NCI-H748 (cell line): ENCODE measurements around the gene NELL1.
A peak's percentile ranks its signal among the peaks of the same experiment; 100 is the strongest.

Source experiments
- DNase-seq: peaks from one replicate; lab custom pipeline; 2025; ENCODE audit not compliant: unreplicated experiment; lab: John Stamatoyannopoulos, UW

The NELL1 gene

DNA sequence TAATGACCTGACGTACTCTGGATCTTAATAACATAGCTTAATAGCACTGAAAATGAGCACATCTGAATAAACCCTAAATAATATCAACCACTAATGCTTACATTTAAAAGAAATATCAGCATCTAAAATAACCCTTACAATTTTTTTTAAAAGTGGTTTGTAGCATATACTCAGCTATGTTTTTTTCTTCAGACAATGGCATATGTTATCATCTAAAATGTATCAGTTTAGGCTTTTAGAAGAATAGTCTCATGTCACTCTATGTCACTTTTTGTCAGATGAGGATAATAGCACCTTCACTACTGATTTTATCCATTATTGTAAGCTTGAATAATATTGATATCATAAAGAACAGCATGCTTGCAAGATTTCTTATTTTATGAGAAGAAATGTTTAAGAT lies 868.6 kb downstream of the NELL1 start:
- no peak for DNase-seq

DNA sequence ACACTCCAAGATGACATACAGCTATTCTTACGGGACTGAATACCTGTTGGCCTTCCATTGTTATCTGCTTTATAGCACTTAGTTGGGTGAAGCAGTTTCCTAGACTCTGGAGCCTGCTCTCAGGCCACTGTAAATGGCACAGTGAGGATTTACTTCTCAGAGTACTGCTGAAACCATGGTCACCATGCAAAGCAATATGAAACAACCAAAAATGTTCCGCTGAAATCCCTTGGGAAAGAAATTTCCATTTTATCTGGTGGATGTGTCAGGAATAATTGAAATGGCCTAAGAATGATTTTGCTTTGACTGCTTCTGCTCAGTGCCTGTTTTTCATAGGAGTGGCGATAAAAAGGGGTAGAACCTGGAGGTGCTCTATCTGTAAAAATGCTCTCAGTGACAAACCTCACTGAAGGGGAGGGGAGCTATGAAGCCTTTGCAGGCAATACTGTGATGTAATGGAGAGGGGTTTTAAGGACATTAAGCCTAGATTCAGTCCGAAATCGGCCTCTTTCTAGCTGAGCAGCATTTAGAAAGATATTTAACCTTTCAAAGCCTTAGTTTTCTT lies 871.9 kb downstream of the NELL1 start:
- no peak for DNase-seq

DNA sequence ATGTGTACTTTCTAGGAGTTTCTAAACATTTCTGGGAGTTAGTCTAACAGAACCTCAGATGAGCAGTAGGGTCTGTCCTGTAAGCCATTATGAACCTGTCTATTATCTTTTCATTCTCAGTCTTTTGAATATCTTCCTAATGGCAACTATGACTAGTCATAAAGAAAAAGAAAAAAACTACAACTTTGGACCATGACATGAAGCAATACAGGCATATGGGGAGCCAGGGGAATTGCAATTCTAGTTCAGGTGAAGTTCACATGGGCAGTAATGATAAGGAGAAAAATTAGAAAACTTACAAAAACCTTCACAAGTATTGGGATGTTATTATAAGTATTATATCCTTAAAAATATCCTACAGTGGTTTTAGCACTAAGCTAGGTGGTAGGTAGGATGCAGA lies 874.5 kb downstream of the NELL1 start:
- no peak for DNase-seq

DNA sequence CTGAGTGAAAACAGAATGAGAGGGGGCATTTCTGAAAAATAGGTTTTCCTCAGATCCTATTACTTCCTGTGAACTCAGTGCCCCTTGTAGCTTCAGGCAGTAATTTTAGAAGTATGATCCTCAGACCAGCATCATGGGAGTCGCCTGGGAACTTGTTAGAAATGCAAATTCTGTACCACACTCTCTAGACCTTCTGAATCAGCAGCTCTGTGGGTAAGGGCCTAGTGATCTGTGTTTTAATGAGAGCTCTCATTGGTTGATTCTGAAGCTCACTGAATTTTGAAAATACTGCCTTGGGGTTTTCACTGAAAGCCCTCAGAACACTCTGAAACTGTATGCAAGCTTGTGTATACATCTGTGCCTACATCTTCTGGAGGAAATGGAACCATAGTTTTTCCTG lies 876.3 kb downstream of the NELL1 start:
- no peak for DNase-seq

DNA sequence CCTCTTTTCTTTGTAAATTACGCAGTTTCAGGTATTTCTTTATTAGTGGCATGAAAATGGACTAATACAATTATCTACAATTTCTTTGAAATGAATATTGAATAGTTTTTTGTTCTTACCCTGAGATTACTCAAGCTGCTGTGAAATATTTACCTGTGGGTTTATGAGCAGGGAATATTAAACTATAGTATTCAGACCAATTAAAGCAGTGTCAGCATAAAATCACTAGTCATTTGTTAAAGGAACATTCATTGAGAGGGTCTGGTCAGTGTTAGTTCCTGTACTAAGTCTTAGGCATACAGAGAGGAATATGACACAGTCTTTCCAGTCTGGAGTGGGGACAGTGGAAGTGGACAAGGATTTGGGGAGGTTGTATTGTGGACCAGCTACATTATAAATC lies 877.3 kb downstream of the NELL1 start:
- no peak for DNase-seq

DNA sequence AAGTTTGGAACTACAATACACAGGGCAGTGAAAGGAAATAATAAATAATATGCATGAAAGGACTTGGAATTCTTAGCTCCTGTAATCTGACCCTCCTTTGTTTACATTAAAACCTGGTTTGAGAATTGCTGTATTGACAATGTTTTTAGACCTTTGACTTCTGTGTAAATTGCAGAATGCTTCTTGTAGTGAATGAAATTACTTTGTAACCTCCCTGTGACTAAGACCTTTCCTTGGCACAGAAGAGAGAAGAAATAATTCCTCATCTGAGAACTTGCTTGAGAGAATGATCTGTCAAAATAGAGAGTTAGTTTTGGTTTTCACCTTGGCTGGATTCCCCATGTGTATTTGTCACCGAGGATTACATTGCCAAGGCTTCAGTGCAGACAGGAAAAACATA lies 883.5 kb downstream of the NELL1 start:
- peak; percentile 36 for DNase-seq

DNA sequence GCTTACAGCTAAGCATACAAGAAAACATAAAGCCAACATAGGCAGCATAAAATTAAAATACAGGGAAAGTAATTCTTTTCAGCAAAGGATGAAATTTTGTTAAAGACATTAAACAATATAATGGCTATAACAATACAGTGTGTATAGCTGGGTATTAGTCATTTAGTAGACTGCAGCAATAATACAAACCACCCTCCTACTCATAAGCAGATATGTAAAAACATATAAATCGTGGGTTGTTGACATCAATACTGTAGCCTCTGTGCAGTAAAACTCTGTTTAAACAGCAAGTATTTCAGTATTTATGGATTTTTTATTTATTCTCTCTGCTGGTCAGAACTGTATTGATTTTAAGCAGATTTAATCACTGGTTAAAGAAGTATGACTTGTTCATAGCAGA lies 884.4 kb downstream of the NELL1 start:
- no peak for DNase-seq

DNA sequence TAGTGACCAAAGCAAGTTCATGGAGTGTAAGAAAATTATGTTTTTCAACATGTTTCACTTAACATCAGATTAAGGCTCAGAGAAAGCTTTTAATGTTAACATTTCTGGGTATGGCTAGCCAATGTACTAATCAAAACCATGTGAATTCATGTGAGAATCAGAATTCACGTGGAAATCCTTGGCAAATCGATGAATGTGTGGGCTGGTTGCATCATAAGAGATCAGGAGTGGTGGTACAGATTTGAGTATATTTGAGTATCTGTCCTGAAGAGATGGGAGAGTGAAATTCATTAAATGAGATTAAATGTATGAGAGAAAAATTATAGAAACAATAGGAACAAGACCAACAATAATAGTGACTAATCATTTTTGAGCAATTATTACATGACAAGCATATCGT lies 884.9 kb downstream of the NELL1 start:
- no peak for DNase-seq

DNA sequence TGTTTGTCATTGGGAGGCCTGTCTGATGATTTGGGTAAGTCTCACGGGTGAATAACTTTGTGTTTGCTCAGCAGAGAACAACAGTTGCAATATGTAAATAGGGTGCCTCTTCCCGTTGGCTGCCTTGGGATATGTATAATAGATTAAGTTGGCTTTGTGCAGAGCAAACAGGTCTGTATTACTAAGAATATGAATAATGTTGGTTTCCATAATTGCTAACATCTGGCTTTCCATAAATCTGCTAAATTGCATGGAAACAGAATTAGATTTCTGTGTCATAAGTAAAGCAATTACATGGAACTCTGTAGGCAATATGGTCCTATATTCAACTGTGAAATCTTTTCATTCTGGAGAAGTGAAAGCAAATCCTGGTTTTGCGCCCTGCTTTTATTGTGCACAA lies 887.5 kb downstream of the NELL1 start:
- DNase-seq: no peak

GRCh38 chr11:21560466-21560975 lies 891.1 kb downstream of the NELL1 start:
- DNase-seq: no peak

DNA sequence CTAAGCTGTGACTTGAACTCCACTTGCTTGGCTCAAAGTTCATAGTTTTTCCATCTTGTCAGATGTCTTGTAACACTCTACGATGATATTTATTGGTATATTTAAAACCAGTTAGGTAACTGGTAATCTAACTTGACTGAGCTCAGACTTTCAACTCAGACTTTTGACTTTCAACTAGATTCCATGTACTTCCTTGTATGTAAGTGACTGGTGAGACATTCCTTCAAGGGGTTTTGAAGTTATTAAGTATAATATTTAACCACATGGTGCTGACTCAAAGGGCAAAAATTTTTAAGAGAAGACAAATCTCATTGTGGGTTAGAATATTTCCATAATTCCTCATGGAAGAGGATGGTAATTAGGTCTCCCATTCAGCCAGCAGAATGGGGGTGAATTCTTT lies 892.2 kb downstream of the NELL1 start:
- no peak for DNase-seq

GRCh38 chr11:21564095-21564494 lies 894.7 kb downstream of the NELL1 start:
- no peak for DNase-seq

GRCh38 chr11:21564833-21565682 lies 895.7 kb downstream of the NELL1 start:
- no peak for DNase-seq

GRCh38 chr11:21566521-21567117 lies 897.2 kb downstream of the NELL1 start:
- no peak for DNase-seq

DNA sequence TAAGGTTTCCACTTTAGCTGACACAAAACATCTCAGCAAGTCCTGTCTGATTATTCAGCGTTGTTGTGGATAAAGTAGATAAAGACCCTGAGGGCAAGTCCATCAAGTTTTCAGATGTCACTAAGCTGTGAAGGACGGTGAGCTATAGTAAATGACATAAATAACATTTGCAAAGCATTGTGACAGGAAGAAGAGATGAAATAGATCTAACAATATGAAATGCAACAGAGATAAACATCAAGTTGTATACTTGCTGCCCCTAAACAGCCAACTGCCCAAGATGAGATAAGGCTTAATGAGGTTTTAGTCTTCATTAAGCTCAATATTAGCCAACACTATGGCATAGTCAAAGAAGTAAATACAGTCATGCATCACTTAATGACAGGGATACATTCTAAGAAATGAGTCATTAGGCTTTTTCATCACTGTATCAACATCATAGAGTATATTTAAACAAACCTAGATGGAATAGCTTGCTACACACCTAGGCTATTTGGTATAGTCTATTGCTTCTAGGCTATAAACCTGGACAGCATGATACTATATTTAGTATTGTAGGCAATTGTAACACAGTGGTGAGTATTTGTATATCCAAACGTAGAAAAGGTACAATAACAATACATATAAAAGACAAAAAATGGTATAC lies 898.4 kb downstream of the NELL1 start:
- DNase-seq: peak; percentile 47

DNA sequence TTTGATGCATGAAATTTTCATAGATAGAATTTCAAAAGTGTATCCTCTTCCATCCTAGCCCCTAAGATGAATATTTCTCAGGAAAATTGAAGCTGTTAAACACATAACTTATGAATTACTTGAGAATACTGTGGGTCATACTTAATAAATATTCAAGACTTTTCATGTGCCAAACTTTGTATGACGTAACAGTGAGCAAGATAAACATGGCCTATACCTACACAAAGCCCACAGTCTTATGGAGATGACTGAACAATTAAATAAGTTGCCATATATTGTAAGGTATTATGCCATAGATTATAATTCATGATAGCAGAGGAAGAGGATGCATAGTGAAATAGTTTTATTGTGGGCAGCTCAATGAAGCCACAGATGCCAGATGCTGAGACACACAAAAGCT lies 902.8 kb downstream of the NELL1 start:
- DNase-seq: no peak

GRCh38 chr11:21582791-21583190 lies 913.4 kb downstream of the NELL1 start:
- no peak for DNase-seq

DNA sequence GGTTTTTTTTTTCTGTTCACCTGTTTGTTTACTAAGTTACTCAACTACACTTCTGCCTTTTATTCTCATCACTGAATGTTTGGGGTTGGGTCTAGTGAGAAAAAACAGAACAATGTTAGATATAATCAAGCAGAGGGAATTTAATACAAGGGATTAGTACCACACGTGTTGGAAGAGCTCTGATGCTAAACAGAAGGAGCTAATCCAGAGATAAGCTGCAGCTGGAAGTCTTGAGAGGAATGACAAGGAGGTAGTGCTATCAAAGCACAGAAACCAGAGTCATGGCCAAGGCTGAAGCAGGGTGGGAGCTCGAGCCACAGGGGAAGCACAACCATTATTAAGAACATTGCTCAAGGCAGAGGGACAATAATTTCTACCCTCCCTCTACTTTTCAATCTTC lies 919.4 kb downstream of the NELL1 start:
- DNase-seq: no peak

GRCh38 chr11:21602699-21603098 lies 933.3 kb downstream of the NELL1 start:
- no peak for DNase-seq

GRCh38 chr11:21603886-21604285 lies 934.5 kb downstream of the NELL1 start:
- DNase-seq: no peak

DNA sequence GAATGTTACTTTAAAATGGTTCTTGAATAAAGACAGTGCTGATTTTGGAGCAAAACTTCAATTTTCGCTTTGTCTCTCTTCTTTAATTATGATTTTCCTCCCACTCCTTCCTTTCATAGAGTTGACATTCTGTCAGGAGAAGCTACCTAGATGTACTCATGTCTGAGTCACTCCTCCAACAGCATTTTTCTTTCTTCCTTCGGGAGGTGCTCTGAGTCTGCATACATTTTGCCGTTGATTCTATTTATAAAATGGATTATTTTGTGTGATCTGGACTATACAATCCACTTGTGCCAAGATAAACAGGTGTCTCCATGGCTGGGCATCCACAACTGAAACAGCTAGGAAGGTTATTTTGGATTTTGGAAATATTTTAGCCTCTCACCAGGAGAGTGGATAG lies 935.2 kb downstream of the NELL1 start:
- DNase-seq: no peak

- no peak for DNase-seq
Measured at GRCh38 chr11:21612326-21612725, 942.9 kb downstream of the NELL1 start.
